ENCODE measurements around the gene KRTAP3-3. TPM values are rescaled to one million over a fixed set of nuclear protein-coding genes. Genes with fewer than 3 reads are reported as not detected.
A peak's percentile ranks its signal among the peaks of the same experiment; 100 is the strongest.

Gene KRTAP3-3
- total RNA-seq, 1 experiment from 2014 or later, result not detected

GRCh38 chr17:41024697-41025096 lies 30.7 kb upstream of the KRTAP3-3 start:
- Histone ChIP-seq H3K36me3 (ENCODE audit: insufficient read depth, low read length) (no peaks in the 10 kb centered on the region), H3K9ac (ENCODE audit: low read length) (no peak overlapping the region), H3K9me2 (replicated peaks; ENCODE audit: insufficient read depth, low read length) (no peaks in the 10 kb centered on the region), H3K4me3 (ENCODE audit: low read length) (no peak overlapping the region), H2AFZ (ENCODE audit: low read length) (no peak overlapping the region), H3K27me3 (ENCODE audit: low read length) (no peaks in the 10 kb centered on the region), H3K9me3 (ENCODE audit: low read length) (no peaks in the 10 kb centered on the region), H3K4me1 (ENCODE audit: low read length) (no peaks in the 10 kb centered on the region), H4K20me1 (ENCODE audit: insufficient read depth, low read depth, low read length) (no peaks in the 10 kb centered on the region), H3K4me2 (ENCODE audit: low read depth, low read length, poor library complexity, severe bottlenecking) (no peak overlapping the region), H3K27ac (ENCODE audit: low read length) (no peak overlapping the region), H3K79me2 (ENCODE audit: low read length) (no peaks in the 10 kb centered on the region)
- DNase-seq, result no peak

GRCh38 chr17:41020336-41020735 lies 26.4 kb upstream of the KRTAP3-3 start:
- no peak for DNase-seq
- no peaks in the 10 kb centered on the region for H3K9me2 ChIP-seq (replicated peaks; ENCODE audit: insufficient read depth, low read length)
- no peaks in the 10 kb centered on the region for H3K36me3 ChIP-seq (ENCODE audit: insufficient read depth, low read length)
- no peaks in the 10 kb centered on the region for H3K9me3 ChIP-seq (ENCODE audit: low read length)
- H2AFZ ChIP-seq (ENCODE audit: low read length), result no peak overlapping the region
- no peak overlapping the region for H3K9ac ChIP-seq (ENCODE audit: low read length)
- H3K4me1 ChIP-seq (ENCODE audit: low read length), result no peaks in the 10 kb centered on the region
- H3K27ac ChIP-seq (ENCODE audit: low read length), result no peak overlapping the region
- no peak overlapping the region for H3K4me3 ChIP-seq (ENCODE audit: low read length)
- no peaks in the 10 kb centered on the region for H4K20me1 ChIP-seq (ENCODE audit: insufficient read depth, low read depth, low read length)
- no peaks in the 10 kb centered on the region for H3K79me2 ChIP-seq (ENCODE audit: low read length)
- H3K4me2 ChIP-seq (ENCODE audit: low read depth, low read length, poor library complexity, severe bottlenecking), result no peak overlapping the region
- H3K27me3 ChIP-seq (ENCODE audit: low read length), result no peaks in the 10 kb centered on the region

- no peak overlapping the region for H3K4me3 ChIP-seq (ENCODE audit: low read length)
- no peaks in the 10 kb centered on the region for H3K4me1 ChIP-seq (ENCODE audit: low read length)
- no peaks in the 10 kb centered on the region for H3K36me3 ChIP-seq (ENCODE audit: insufficient read depth, low read length)
- no peak overlapping the region for H3K9ac ChIP-seq (ENCODE audit: low read length)
- no peak overlapping the region for H2AFZ ChIP-seq (ENCODE audit: low read length)
- no peaks in the 10 kb centered on the region for H3K9me3 ChIP-seq (ENCODE audit: low read length)
- H4K20me1 ChIP-seq (ENCODE audit: insufficient read depth, low read depth, low read length), result no peaks in the 10 kb centered on the region
- no peak overlapping the region for H3K4me2 ChIP-seq (ENCODE audit: low read depth, low read length, poor library complexity, severe bottlenecking)
- no peaks in the 10 kb centered on the region for H3K27me3 ChIP-seq (ENCODE audit: low read length)
- H3K9me2 ChIP-seq (replicated peaks; ENCODE audit: insufficient read depth, low read length), result no peaks in the 10 kb centered on the region
- DNase-seq, result peak; percentile 11
- no peaks in the 10 kb centered on the region for H3K79me2 ChIP-seq (ENCODE audit: low read length)
- no peak overlapping the region for H3K27ac ChIP-seq (ENCODE audit: low read length)
These were observed 25.5 kb upstream of the KRTAP3-3 start for GRCh38 chr17:41019415-41019814.

- H3K4me1 ChIP-seq (ENCODE audit: low read length), result no peaks in the 10 kb centered on the region
- H3K79me2 ChIP-seq (ENCODE audit: low read length), result no peaks in the 10 kb centered on the region
- H3K9me2 ChIP-seq (replicated peaks; ENCODE audit: insufficient read depth, low read length), result no peaks in the 10 kb centered on the region
- H3K9ac ChIP-seq (ENCODE audit: low read length), result no peak overlapping the region
- no peak overlapping the region for H3K4me3 ChIP-seq (ENCODE audit: low read length)
- H2AFZ ChIP-seq (ENCODE audit: low read length), result no peak overlapping the region
- DNase-seq, result peak; percentile 37
- H3K36me3 ChIP-seq (ENCODE audit: insufficient read depth, low read length), result no peaks in the 10 kb centered on the region
- no peaks in the 10 kb centered on the region for H4K20me1 ChIP-seq (ENCODE audit: insufficient read depth, low read depth, low read length)
- no peaks in the 10 kb centered on the region for H3K9me3 ChIP-seq (ENCODE audit: low read length)
- H3K27me3 ChIP-seq (ENCODE audit: low read length), result no peaks in the 10 kb centered on the region
- no peak overlapping the region for H3K4me2 ChIP-seq (ENCODE audit: low read depth, low read length, poor library complexity, severe bottlenecking)
- H3K27ac ChIP-seq (ENCODE audit: low read length), result no peak overlapping the region
These were observed 24.6 kb upstream of the KRTAP3-3 start for GRCh38 chr17:41018541-41018940.

GRCh38 chr17:41016578-41017215 lies 22.7 kb upstream of the KRTAP3-3 start:
- H3K79me2 ChIP-seq (ENCODE audit: low read length), result no peaks in the 10 kb centered on the region
- no peaks in the 10 kb centered on the region for H3K9me2 ChIP-seq (replicated peaks; ENCODE audit: insufficient read depth, low read length)
- H4K20me1 ChIP-seq (ENCODE audit: insufficient read depth, low read depth, low read length), result no peaks in the 10 kb centered on the region
- no peak for DNase-seq
- H3K4me2 ChIP-seq (ENCODE audit: low read depth, low read length, poor library complexity, severe bottlenecking), result no peak overlapping the region
- no peak overlapping the region for H3K4me3 ChIP-seq (ENCODE audit: low read length)
- no peak overlapping the region for H3K9ac ChIP-seq (ENCODE audit: low read length)
- H3K27me3 ChIP-seq (ENCODE audit: low read length), result no peaks in the 10 kb centered on the region
- no peaks in the 10 kb centered on the region for H3K4me1 ChIP-seq (ENCODE audit: low read length)
- H2AFZ ChIP-seq (ENCODE audit: low read length), result no peak overlapping the region
- H3K9me3 ChIP-seq (ENCODE audit: low read length), result no peaks in the 10 kb centered on the region
- no peaks in the 10 kb centered on the region for H3K36me3 ChIP-seq (ENCODE audit: insufficient read depth, low read length)
- H3K27ac ChIP-seq (ENCODE audit: low read length), result no peak overlapping the region

- Histone ChIP-seq H3K4me2 (ENCODE audit: low read depth, low read length, poor library complexity, severe bottlenecking) (no peak overlapping the region), H3K4me1 (ENCODE audit: low read length) (no peaks in the 10 kb centered on the region), H3K36me3 (ENCODE audit: insufficient read depth, low read length) (no peaks in the 10 kb centered on the region), H3K9ac (ENCODE audit: low read length) (no peak overlapping the region), H3K9me2 (replicated peaks; ENCODE audit: insufficient read depth, low read length) (no peaks in the 10 kb centered on the region), H3K27me3 (ENCODE audit: low read length) (no peaks in the 10 kb centered on the region), H3K79me2 (ENCODE audit: low read length) (no peaks in the 10 kb centered on the region), H3K9me3 (ENCODE audit: low read length) (no peaks in the 10 kb centered on the region), H3K27ac (ENCODE audit: low read length) (no peak overlapping the region), H4K20me1 (ENCODE audit: insufficient read depth, low read depth, low read length) (no peaks in the 10 kb centered on the region), H2AFZ (ENCODE audit: low read length) (no peak overlapping the region), H3K4me3 (ENCODE audit: low read length) (no peak overlapping the region)
- DNase-seq, result peak; percentile 41
These were observed 21.5 kb upstream of the KRTAP3-3 start for GRCh38 chr17:41015454-41015853.

- Histone ChIP-seq H3K4me1 (ENCODE audit: low read length) (no peaks in the 10 kb centered on the region), H3K79me2 (ENCODE audit: low read length) (no peaks in the 10 kb centered on the region), H3K4me3 (ENCODE audit: low read length) (no peak overlapping the region), H2AFZ (ENCODE audit: low read length) (no peak overlapping the region), H3K9ac (ENCODE audit: low read length) (no peak overlapping the region), H3K9me3 (ENCODE audit: low read length) (no peaks in the 10 kb centered on the region), H3K27ac (ENCODE audit: low read length) (no peak overlapping the region), H3K36me3 (ENCODE audit: insufficient read depth, low read length) (no peaks in the 10 kb centered on the region), H3K4me2 (ENCODE audit: low read depth, low read length, poor library complexity, severe bottlenecking) (no peak overlapping the region), H3K27me3 (ENCODE audit: low read length) (no peaks in the 10 kb centered on the region), H3K9me2 (replicated peaks; ENCODE audit: insufficient read depth, low read length) (no peaks in the 10 kb centered on the region), H4K20me1 (ENCODE audit: insufficient read depth, low read depth, low read length) (no peaks in the 10 kb centered on the region)
- no peak for DNase-seq
These were observed 19.6 kb upstream of the KRTAP3-3 start for GRCh38 chr17:41013606-41014005.

GRCh38 chr17:41013181-41013580 lies 19.2 kb upstream of the KRTAP3-3 start:
- Histone ChIP-seq H4K20me1 (ENCODE audit: insufficient read depth, low read depth, low read length) (no peaks in the 10 kb centered on the region), H3K4me3 (ENCODE audit: low read length) (no peak overlapping the region), H3K9me2 (replicated peaks; ENCODE audit: insufficient read depth, low read length) (no peaks in the 10 kb centered on the region), H3K27ac (ENCODE audit: low read length) (no peak overlapping the region), H3K9ac (ENCODE audit: low read length) (no peak overlapping the region), H3K27me3 (ENCODE audit: low read length) (no peaks in the 10 kb centered on the region), H3K4me2 (ENCODE audit: low read depth, low read length, poor library complexity, severe bottlenecking) (no peak overlapping the region), H3K9me3 (ENCODE audit: low read length) (no peaks in the 10 kb centered on the region), H3K36me3 (ENCODE audit: insufficient read depth, low read length) (no peaks in the 10 kb centered on the region), H2AFZ (ENCODE audit: low read length) (no peak overlapping the region), H3K79me2 (ENCODE audit: low read length) (no peaks in the 10 kb centered on the region), H3K4me1 (ENCODE audit: low read length) (no peaks in the 10 kb centered on the region)
- no peak for DNase-seq

All from Karpas-422 (cell line).